Right hindlimb (tissue), 1 donor: ENCODE results near the gene GRM8.
"Not testable (repeated sequence)": the region's sequence is repeated elsewhere in the genome, so short reads cannot be mapped to it uniquely, and the experiment has no call there.

ENCODE experiments used
- DNase-seq: peaks from one replicate; pipeline ENCODE4 v3.0.0-alpha.2; 2018

The GRM8 gene

GRCh38 chr7:126905255-126905654 lies 347.5 kb downstream of the GRM8 start:
- DNase-seq: not testable (repeated sequence)

- not testable (repeated sequence) for DNase-seq
Measured at GRCh38 chr7:126901041-126901765, 351.5 kb downstream of the GRM8 start.

GRCh38 chr7:126887980-126888379 lies 364.8 kb downstream of the GRM8 start:
- not testable (repeated sequence) for DNase-seq

- DNase-seq: not testable (repeated sequence)
Measured at GRCh38 chr7:126887560-126887959, 365.2 kb downstream of the GRM8 start.

GRCh38 chr7:126882730-126883129 lies 370.0 kb downstream of the GRM8 start:
- not testable (repeated sequence) for DNase-seq

GRCh38 chr7:126881908-126882307 lies 370.8 kb downstream of the GRM8 start:
- DNase-seq: not testable (repeated sequence)

- DNase-seq: no peak
Measured at GRCh38 chr7:126881315-126881714, 371.4 kb downstream of the GRM8 start.

- not testable (repeated sequence) for DNase-seq
Measured at GRCh38 chr7:126876536-126876935, 376.2 kb downstream of the GRM8 start.

- DNase-seq: no peak
Measured at GRCh38 chr7:126856691-126857291, 395.9 kb downstream of the GRM8 start.

GRCh38 chr7:126845331-126845730 lies 407.4 kb downstream of the GRM8 start:
- DNase-seq: no peak

GRCh38 chr7:126843883-126844282 lies 408.9 kb downstream of the GRM8 start:
- no peak for DNase-seq

GRCh38 chr7:126843336-126843735 lies 409.4 kb downstream of the GRM8 start:
- DNase-seq: no peak

- no peak for DNase-seq
Measured at GRCh38 chr7:126842451-126842850, 410.3 kb downstream of the GRM8 start.

GRCh38 chr7:126840869-126841268 lies 411.9 kb downstream of the GRM8 start:
- DNase-seq: no peak

GRCh38 chr7:126839624-126840023 lies 413.1 kb downstream of the GRM8 start:
- DNase-seq: no peak

- no peak for DNase-seq
Measured at GRCh38 chr7:126838194-126838593, 414.5 kb downstream of the GRM8 start.

GRCh38 chr7:126831241-126831640 lies 421.5 kb downstream of the GRM8 start:
- DNase-seq: not testable (repeated sequence)

- no peak for DNase-seq
Measured at GRCh38 chr7:126820925-126821324, 431.8 kb downstream of the GRM8 start.

GRCh38 chr7:126819197-126819484 lies 433.6 kb downstream of the GRM8 start:
- no peak for DNase-seq

- no peak for DNase-seq
Measured at GRCh38 chr7:126818393-126819196, 434.1 kb downstream of the GRM8 start.

GRCh38 chr7:126809188-126809587 lies 443.6 kb downstream of the GRM8 start:
- DNase-seq: no peak

- DNase-seq: no peak
Measured at GRCh38 chr7:126806614-126807013, 446.1 kb downstream of the GRM8 start.

- DNase-seq: no peak
Measured at GRCh38 chr7:126805351-126805750, 447.4 kb downstream of the GRM8 start.

- DNase-seq: no peak
Measured at GRCh38 chr7:126804604-126805003, 448.1 kb downstream of the GRM8 start.
